GM19099 (cell line): ENCODE measurements around the gene PRXL2B.

Experiments
- POLR2A ChIP-seq: IDR thresholded peaks from 3 replicates; pipeline ENCODE4 v1.6.1; 2011; ENCODE audit warnings: low read depth; ENCODE audit not compliant: insufficient read length; ENCODE audit errors: extremely low read depth

Gene PRXL2B

DNA sequence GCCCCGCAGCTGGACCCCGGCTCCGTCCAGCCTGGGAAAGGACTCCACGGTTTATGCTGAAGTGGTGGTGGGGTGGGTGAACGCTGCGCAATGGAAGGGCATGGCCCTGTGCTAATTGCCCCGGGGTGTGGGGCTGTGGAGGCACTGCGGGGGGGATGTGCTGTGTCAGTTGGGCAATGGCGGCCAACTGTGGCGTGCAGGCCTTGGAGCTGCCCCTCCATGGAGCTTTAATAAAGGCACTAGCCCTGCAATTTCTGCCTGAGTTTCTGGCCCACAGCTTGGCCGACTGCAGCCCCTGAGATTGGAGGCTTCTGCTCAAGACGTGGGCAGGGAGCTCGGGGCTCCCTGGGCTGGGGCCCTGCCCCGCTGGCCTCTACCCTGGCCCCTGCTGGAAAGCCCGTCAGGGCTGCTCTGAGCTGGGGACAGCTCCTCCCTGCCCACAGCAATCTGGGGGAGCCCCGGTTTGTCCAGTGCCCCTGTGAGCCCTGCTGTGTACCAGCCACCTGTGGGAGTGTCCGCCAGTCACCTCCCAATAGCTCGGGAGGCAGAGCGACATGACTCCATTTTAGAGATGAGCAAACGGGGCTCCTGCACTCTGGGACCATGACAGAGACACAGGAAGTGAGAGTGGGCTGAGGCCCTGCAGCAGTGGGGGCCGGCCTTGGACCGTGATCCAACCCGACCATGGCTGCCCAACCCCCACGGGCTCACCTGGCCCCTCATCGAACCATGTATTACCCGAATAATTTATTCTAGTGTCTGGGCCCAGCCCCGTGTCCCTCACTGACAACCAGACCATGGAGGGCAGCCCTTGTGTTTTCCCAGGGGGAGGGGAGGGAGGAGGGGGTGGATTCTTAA, 39.1 kb upstream of the PRXL2B start:
- peak; percentile 17 for TF ChIP-seq POLR2A

DNA sequence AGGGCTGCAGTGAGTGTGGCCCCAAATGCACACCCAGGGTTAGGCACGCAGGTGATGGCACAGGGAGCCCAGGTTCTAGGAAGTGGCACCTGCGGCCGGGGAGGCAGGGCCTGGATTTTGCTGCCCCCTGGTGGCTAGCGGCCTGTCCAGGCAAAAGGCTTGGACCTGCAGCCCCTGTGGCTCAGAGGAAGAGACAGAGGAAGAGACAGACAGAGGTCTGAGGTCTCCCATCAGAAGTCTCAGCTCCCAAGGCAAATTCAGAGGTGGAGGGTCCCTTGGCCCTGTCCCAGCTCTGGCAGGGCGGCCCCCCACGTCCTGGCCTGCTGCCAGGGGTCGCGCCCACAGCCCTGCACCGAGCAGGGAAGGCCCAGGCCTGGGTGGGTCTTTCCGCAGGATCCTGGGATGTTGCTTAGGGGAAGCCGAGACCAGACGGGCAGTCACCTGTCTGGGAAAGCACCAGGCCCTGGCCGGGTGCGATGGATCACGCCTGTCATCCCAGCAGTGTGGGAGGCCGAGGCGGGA, 38.4 kb upstream of the PRXL2B start:
- no peak for TF ChIP-seq POLR2A

DNA sequence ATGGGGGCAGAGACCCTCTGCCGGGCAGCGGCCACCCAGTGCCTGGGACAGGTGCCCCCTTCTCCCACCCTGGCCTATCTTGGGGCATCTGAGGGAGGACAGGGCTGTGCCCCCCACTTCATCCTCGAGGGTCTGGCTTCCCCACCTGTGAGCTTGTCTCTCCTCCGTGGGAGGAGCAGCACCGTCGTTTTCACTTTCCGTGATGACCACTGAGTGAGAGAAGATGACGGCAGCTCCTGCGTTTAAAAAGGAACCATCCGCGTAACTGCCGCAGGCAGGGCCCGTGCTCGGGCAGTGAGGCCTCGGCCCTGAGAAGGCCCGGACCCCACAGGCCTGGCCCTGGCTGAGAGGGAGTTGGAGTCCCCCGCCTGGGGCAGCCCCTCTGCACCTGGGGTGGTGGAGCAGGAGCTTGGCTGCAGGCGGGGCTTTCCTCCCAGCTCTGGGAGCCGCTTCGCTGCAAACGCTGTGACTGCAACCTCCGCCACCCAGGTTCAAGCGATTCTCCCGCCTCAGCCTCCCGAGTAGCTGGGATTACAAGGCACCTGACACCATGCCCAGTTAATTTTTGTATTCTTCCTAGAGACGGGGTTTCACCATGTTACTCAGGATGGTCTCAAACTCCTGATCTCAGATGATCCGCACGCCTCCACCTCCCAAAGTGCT, 37.1 kb upstream of the PRXL2B start:
- peak; percentile 32 for TF ChIP-seq POLR2A

DNA sequence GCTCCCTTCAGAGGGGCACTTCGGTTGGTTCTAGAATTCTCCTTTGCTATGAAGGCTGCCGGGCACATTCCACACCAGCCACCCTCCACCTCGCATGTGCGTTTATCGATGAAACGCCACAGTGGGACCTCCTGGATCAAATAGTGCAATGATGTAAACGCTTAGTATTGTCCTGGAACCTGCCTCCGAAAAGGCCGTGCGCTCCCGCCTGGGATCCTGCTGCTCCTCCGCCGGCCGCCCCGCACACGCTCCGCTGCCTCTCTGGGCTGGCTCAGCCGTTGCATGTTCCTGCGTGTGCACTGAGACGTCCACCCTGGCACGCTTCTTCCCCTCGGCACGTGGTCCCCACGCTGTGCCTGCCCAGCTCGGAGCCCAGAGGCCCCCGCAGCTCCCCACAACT, 34.4 kb upstream of the PRXL2B start:
- no peak for TF ChIP-seq POLR2A

DNA sequence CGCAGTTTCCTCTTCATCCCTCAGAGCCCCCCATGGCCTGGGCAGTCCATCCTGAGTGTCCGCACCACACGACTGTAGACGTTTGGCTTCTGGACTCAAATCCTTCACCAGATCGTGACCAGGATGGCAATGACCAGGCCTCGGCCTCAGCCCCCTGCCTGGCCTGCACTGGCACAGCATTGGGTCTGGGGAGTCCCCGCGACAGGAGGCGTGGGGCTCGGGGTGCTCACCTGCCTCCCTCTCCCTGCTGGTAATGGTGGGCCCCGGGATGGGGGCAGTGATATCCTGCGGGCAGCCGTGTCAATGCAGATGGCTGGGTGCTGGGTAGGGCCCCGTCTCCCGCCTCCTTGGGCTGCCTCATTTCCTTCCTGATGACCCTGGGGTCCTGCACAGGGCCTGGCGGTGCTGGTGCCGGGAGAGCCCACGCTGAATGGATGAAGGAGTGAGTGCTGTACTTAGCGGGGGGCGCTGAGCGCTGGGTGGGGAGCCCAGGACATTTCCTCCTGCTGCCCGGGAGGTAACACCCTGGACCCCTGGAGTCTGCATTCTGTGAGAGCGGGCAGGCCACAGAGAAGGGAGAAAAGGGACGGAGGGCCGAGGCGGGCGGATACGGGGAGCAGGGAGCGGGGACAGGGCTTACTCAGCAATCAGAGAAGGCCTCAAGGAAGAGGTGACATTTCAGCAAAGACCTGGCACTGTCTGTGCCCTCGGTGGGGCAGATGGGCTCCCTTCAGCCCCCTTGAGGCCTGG, 32.5 kb upstream of the PRXL2B start:
- TF ChIP-seq POLR2A, result no peak

DNA sequence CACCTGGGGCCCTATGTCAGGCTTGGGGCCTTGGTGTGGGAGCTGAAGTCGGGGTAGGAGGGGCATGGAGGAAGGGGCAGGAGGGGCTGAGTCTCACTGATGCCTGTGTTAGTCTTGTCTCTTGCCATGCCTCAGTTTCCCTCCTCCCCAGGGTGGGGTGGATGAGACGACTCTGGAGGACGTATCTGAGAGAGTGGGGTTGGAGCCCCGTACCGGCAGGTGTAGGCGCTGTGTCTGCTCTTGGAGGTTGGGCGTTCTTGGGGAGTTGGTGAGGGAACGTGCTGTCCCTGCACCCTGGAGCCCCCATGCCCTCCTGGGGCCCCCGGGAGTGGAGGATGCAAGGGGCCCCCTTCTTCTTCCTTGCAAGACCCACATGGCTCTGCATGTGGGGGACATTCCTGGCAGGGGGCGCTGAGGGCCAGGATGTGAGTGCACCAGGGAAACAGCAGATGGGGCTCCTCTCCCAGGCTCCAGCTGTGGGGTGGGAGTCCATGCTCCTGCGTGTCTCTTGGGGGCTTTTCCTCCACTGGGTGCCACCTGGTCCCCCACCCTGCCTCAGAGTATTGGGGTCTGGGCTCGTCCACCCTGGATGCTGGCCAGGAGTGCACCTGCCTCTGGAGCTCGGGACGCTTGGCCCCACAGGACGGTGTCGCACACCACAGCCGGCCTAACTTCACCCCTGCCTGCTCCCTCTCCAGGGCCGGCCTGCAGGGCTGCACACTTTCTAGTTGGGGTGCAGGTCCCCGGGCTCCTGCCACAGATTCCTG, 31.8 kb upstream of the PRXL2B start:
- TF ChIP-seq POLR2A, result peak; percentile 14

DNA sequence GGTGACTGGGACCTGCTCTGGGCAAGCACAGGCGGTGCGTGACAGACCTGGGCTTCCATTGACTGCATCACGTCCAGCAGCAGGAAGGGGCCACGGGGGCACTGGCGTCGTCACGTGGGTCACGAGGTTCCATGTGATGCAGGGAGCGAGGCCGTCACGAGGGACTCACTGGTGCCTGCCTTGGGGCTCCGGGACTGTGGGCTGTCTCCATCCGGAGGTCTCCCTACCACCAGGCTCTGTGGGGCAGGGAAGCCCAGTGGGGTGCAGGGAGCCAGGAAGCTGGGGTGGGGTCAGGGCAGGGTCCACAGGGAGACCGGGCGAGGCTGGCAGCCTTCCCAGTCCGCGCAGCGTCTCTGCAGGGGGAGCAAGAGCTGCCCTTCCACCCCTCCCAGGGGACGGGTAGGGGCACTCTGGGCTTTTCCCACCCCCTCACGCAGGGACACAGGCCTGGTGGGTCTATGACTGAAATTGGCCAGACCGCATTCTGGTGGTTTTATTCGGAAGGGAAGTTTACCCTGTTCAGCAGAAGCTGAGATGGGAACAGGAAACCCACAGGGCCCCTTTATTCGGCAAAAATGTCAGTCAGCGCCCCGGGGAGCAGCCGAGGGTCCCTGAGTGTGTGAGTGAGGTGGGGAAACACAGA, 30.8 kb upstream of the PRXL2B start:
- peak; percentile 50 for TF ChIP-seq POLR2A

DNA sequence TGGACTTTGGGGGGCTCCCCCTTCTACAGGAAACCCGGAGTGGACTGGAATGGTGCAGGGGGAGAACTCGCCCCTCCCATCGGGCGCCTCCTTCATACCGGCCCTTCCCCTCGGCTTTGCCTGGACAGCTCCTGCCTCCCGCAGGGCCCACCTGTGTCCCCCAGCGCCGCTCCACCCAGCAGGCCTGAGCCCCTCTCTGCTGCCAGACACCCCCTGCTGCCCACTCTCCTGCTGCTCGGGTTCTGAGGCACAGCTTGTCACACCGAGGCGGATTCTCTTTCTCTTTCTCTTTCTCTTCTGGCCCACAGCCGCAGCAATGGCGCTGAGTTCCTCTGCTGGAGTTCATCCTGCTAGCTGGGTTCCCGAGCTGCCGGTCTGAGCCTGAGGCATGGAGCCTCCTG, 30.3 kb upstream of the PRXL2B start, which contains the start of gene TNFRSF14:
TSS of gene TNFRSF14 (plus strand) at position 95 of the 401 bp plus-strand sequence. CDS start at position 389, 294 bp downstream.
- peak; percentile 61 for TF ChIP-seq POLR2A

DNA sequence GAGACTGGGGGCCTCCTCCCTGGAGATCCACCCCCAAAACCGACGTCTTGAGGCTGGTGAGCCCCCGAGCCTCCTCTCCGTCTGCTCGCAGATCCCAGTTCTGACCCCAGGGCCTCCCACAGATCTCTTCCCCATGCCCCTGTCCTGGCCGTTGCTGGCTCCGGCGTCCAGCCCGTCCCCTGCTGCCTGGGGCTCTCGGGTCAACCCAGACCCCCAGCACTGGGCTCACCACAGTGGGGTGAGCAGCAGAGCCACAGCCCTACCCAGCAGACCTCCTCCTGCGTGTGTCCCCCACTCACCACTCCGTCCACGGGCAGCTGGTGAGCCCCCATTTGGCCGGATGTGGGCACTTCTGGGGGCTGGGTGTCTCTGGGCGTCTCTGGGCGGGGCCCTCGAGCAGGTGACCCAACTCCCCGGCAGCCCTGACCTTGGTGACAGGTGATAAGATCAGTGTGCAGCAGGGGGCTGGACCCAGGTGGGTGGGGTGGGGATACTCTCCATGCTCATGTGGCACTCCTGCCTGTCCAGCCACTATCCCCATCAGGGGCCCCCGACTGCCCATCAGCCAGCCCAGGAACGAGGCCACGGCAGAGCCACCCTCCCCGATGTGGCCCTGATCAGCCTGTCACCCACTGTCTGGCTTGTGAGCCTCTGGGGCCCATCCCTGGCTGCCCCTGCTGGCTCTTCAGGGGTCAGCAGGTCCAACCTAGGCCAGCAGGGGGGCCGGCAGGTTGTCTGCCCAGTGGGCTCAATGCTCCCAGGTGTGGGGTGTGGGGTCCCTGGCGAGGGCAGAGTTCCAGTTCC, 29.7 kb upstream of the PRXL2B start:
- peak; percentile 63 for TF ChIP-seq POLR2A

DNA sequence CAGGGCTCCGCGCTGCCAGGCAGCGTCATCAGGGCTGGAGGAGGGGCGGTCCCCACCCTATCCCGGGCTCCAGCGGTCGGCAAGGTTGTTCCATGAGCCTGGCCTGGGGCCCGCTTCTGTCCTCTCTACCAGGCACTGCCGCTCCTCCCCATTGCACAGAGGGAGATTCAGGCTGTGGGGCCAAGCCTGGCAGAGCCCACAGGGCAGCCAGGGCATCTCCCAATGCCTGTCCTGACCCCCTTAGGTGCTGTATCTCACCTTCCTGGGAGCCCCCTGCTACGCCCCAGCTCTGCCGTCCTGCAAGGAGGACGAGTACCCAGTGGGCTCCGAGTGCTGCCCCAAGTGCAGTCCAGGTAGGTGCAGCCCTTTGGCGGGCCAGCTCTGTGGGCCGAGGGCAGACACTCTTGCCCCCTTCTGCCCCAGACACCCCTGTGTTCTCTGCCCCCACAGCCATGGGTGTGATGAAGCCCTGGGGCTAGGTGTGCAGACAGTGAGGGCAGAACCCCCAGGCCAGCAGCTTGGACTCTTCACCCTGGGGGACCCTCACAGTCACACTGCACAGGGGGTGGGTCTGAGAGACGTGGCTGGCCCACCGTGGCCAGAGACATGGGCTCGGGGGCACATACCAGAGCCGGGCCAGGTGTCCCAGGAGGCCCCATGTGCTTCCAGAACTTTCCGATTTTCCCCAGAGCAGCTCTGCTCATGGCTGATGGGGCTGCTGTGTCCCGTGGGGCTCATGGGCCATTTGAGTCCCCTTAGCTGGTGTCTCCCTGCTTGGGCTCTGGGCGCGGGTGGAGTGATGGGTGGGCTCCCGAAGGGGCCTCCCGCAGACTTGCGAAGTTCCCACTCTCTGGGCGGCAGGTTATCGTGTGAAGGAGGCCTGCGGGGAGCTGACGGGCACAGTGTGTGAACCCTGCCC, 28.8 kb upstream of the PRXL2B start:
- no peak for TF ChIP-seq POLR2A

DNA sequence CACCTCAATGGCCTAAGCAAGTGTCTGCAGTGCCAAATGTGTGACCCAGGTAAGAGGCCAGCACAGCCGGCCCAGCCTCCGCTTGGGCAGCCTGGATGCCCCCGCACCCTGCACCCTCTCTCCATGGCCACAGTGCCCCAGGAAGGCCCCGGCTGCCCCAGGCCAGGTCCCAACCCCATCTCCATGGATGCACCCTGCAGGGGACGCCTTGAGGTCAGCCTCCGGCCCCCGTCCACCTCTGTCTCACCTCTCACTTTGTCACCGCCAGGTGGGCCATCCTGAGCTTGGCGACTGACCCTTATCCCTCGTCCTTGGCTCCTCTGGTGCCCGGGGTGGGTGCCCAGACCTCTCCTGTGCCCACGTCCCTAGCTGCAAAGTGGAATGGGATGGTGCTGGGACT, 28.2 kb upstream of the PRXL2B start:
- no peak for TF ChIP-seq POLR2A

DNA sequence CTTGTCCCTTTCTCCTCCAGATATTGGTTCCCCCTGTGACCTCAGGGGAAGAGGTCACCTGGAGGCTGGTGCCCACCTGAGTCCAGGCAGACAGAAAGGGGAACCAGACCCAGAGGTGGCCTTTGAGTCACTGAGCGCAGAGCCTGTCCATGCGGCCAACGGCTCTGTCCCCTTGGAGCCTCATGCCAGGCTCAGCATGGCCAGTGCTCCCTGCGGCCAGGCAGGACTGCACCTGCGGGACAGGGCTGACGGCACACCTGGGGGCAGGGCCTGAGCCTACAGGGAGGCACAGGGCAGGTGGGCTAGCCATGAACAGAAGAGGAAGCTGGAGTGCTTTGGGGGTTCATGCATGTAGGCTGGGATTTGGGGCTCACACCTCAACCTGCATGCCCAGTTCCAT, 27.7 kb upstream of the PRXL2B start:
- no peak for TF ChIP-seq POLR2A
